NCI-H1092 treated with DMSO at 0.1 percent for 48 hours (cell line): ENCODE data around the gene TCHP.
A peak's percentile ranks its signal among the peaks of the same experiment; 100 is the strongest.
"Not testable (repeated sequence)": the region's sequence is repeated elsewhere in the genome, so short reads cannot be mapped to it uniquely, and the experiment has no call there.

ENCODE experiments used
- DNase-seq: peaks from one replicate; lab custom pipeline; 2025; lab: John Stamatoyannopoulos, UW

TCHP gene

GRCh38 chr12:109879351-109880042, 20.6 kb upstream of the TCHP start:
- no peak for DNase-seq

GRCh38 chr12:109880043-109880931, 19.8 kb upstream of the TCHP start, which contains the start of gene GLTP:
TSS of gene GLTP (minus strand) at chr12:109880541. CDS start at chr12:109880374, 167 bp downstream.
- DNase-seq: peak; percentile 78

GRCh38 chr12:109880938-109881337, 19.1 kb upstream of the TCHP start:
- no peak for DNase-seq

- no peak for DNase-seq
Measured at GRCh38 chr12:109881752-109882151, 18.3 kb upstream of the TCHP start.

- no peak for DNase-seq
Measured at GRCh38 chr12:109883461-109883860, 16.6 kb upstream of the TCHP start.

- no peak for DNase-seq
Measured at GRCh38 chr12:109885616-109886015, 14.5 kb upstream of the TCHP start.

- no peak for DNase-seq
Measured at GRCh38 chr12:109888179-109889020, 11.7 kb upstream of the TCHP start.

- DNase-seq: no peak
Measured at GRCh38 chr12:109890620-109891170, 9.4 kb upstream of the TCHP start.

GRCh38 chr12:109891731-109892130, 8.3 kb upstream of the TCHP start:
- DNase-seq: not testable (repeated sequence)

GRCh38 chr12:109892165-109892715, 7.8 kb upstream of the TCHP start:
- no peak for DNase-seq

- DNase-seq: no peak
Measured at GRCh38 chr12:109892748-109893147, 7.3 kb upstream of the TCHP start.

- no peak for DNase-seq
Measured at GRCh38 chr12:109893261-109893995, 6.6 kb upstream of the TCHP start.

- DNase-seq: no peak
Measured at GRCh38 chr12:109894939-109895338, 5.1 kb upstream of the TCHP start.

- no peak for DNase-seq
Measured at GRCh38 chr12:109896188-109896587, 3.9 kb upstream of the TCHP start.

- no peak for DNase-seq
Measured at GRCh38 chr12:109897029-109897428, 3.0 kb upstream of the TCHP start.

- not testable (repeated sequence) for DNase-seq
Measured at GRCh38 chr12:109899345-109899744, 729 bp upstream of the TCHP start.

- peak; percentile 7 for DNase-seq
Measured at GRCh38 chr12:109900752-109901580, 892 bp downstream of the TCHP start.

- no peak for DNase-seq
Measured at GRCh38 chr12:109902891-109903418, 2.9 kb downstream of the TCHP start.

GRCh38 chr12:109905301-109905700, 5.2 kb downstream of the TCHP start:
- DNase-seq: no peak
